ENCODE results near the gene ZNF512B. TPM values are rescaled to one million over a fixed set of nuclear protein-coding genes. Genes with fewer than 3 reads are reported as not detected.

Gene ZNF512B
- total and polyA plus RNA-seq, 2 donors (not counting 3 experiments of a cell fraction or from before 2014, with no cell fraction given): 8.7 to 30.0 TPM

DNA sequence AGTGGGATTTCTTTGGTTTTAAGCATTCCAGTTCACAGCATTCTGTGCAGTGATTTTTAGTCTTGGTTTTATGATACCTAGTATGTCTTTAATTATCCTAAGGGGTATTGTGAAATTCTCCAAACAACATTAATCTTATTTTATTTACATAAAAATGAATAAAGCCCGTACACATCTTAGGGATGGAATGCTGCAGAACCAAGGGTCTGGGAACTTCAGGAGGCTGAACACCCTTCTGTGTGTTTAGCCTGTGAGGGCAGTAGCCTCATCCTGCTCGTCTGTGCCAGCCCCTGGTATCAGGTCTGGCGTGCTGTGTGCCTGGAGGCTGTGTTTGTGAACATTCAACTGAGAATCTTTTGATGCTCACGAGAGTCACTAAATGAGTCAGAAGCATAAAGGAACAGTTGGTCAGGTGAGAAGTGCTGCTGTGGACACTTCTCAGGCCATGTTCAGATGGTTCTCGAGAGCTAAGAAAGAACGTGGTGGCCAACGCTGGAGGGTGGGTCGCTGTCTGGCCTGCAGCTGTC, 41.0 kb upstream of the ZNF512B start:
- TF ChIP-seq FOS (IDR thresholded peaks at IDR 0.05; ENCODE audit: borderline replicate concordance, insufficient read depth, low read length) (no peak), MYC (IDR thresholded peaks at IDR 0.05; ENCODE audit: low read depth, low read length) (no peak), GATA2 (IDR thresholded peaks at IDR 0.05; ENCODE audit: insufficient read depth, insufficient read length, low read depth, low read length) (no peak), CTCF (IDR thresholded peaks at IDR 0.05; ENCODE audit: extremely low read depth in 1 of 2, insufficient read depth in 1 of 2, low read depth in 1 of 2, low read length in 2 of 2) (no peak), POLR2AphosphoS5 (IDR thresholded peaks at IDR 0.05; ENCODE audit: insufficient read depth, low read depth, low read length) (no peak), EZH2 (IDR thresholded peaks at IDR 0.05; ENCODE audit: borderline replicate concordance, low read depth, low read length, severe bottlenecking) (no peak), POLR2A (IDR thresholded peaks at IDR 0.05; ENCODE audit: low read depth, low read length) (no peak), JUN (IDR thresholded peaks at IDR 0.05; ENCODE audit: borderline replicate concordance, insufficient read depth, insufficient read length, low read depth) (no peak)
- TF ChIP-seq, protein P1, sequence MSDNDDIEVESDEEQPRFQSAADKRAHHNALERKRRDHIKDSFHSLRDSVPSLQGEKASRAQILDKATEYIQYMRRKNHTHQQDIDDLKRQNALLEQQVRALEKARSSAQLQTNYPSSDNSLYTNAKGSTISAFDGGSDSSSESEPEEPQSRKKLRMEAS (IDR thresholded peaks at IDR 0.05; ENCODE audit: insufficient read depth, insufficient read length): no peak
- H3K79me2 ChIP-seq (ENCODE audit: control insufficient read depth, insufficient read depth, low read length): no peaks in the 10 kb centered on the region
- H3K27me3 ChIP-seq (ENCODE audit: control insufficient read depth in 2 of 2, insufficient read depth in 2 of 2, low read length in 2 of 2): no peaks in the 10 kb centered on the region
- POLR2A ChIA-PET: no interaction called here
- no peak overlapping the region for H3K4me2 ChIP-seq (ENCODE audit: insufficient read depth, low read length)
- no TSS peak for BruUV-seq (replicated peaks)
- no peak for FAIRE-seq
- dilution Hi-C loops (cut with MboI; ENCODE audit: extremely low pct_ligation_motif_present, low sequenced_read_pairs) (no loop called here), intact Hi-C loops (cut with micrococcal nuclease) (no loop called here)
- H3K4me1 ChIP-seq (ENCODE audit: control insufficient read depth, extremely low read depth, insufficient read depth, low read length): peaks cover 2% of the 10 kb centered on the region
- no peaks in the 10 kb centered on the region for H3K9me3 ChIP-seq (replicated peaks; ENCODE audit: control insufficient read depth, insufficient read depth, low read length)
- H3K4me3 ChIP-seq (replicated peaks in 1 of 3; ENCODE audit: insufficient read depth in 1 of 3, low read depth in 1 of 3, low read length in 3 of 3): no peak overlapping the region
- H3K36me3 ChIP-seq (ENCODE audit: control insufficient read depth in 2 of 2, extremely low read depth in 1 of 2, insufficient read depth in 2 of 2, low read length in 2 of 2): peaks cover 14 to 32% of the 10 kb centered on the region in 2 experiments
- CTCF ChIA-PET: no interaction called here
- no peaks in the 10 kb centered on the region for H3K9me1 ChIP-seq (replicated peaks; ENCODE audit: control insufficient read depth, extremely low read depth, insufficient read depth, low read length)
- H4K20me1 ChIP-seq (replicated peaks; ENCODE audit: control insufficient read depth, extremely low read depth, insufficient read depth, low read length): no peaks in the 10 kb centered on the region
- no peak for DNase-seq (ENCODE audit: low read depth, low spot score)
- no peak overlapping the region for H3K9ac ChIP-seq (replicated peaks; ENCODE audit: extremely low read depth, insufficient read depth, low read length)
- H2AFZ ChIP-seq (ENCODE audit: low read depth, low read length): no peak overlapping the region
- H3K27ac ChIP-seq (ENCODE audit: insufficient read depth, low read depth, low read length): no peak overlapping the region

Measured in endothelial cell of umbilical vein (primary cell).